Posterior cingulate gyrus (tissue), 11 donors: Measurements from ENCODE around the gene CENPP.
"Not testable (repeated sequence)": the region's sequence is repeated elsewhere in the genome, so short reads cannot be mapped to it uniquely, and the experiment has no call there.

Experiments used
- DNase-seq, 10 donors: peaks; one replicate each; pipeline versions ENCODE4 v3.0.0 to v3.0.0-alpha.2; 2020 to 2021; ENCODE audit warnings: mixed read lengths in 3 of 10
- intact Hi-C: fragments of 100-400 bp; cut with DNase I; formaldehyde crosslinking; loops from one replicate; pipeline ENCODE4 v1.15.1; 2023

Gene CENPP

DNA sequence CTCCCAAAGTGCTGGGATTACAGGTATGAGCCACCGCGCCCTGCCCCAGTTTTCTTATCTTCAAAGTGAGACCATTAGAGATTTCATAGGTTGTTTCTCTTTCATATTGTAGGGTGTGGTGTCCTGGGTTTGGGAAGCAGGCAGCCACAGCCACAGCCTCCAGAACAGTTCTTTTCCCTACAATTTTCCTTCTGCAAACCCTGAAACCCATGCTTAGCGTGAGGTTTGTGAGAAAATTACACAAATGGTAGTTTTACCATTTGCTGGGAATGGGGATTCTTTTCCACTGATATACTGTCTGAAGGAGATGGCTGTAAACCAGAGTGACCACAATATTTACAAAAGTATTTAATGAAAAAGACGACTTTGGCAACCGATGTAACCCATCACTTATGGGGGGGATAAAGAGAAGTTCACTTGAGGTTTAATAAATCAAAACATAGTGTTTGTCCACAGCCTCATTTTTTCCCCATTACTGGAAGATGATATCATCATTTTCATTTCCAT lies 236.8 kb downstream of the CENPP start:
- intact Hi-C loops, result no loop called here
- DNase-seq, result no peak

DNA sequence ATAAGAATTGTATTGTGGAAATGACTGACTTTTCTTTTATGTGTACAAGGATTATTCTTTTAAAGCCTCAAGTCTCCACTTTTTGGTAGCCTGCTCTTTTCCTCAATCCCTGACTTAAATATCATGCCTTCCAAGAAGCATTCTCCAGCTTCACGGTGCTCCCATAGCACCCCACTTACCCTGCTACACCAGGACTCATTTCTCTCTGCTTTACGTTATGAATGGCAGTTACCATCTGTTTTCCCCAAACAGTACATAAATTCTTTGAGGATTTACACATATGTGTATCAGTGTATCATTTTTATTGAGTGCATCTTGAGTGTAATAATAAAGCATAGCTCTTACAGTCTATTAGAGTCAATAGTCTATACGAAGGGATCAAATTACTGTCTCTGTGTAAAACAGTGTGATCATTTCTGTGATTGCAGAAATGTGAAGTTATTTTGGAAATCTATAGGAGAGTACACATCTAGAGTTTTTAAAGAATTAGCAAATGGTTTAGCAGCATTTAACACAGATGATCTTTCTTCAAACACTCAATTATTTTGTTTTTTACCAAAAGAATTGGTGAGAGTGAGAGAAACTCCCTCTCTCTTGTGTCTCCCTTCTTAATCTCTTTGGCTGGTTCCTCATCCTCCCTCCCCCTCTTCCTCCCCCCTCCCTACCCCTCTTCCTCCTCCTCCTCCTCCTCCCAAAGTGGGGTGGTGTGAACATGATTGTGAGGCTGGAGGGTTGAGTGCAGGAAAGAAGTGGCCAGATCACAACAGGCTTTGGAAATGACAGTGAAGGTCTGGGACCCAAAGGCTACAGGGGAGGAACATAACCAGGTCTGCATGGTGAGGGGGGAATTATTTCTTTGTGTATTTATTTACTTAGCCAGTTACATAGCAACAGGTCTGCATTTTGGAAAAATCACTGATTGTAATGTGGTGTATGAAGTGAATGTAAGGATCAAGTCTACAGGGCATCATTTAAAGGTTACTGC lies 237.7 kb downstream of the CENPP start:
- no peak for DNase-seq
- intact Hi-C loops, result no loop called here

DNA sequence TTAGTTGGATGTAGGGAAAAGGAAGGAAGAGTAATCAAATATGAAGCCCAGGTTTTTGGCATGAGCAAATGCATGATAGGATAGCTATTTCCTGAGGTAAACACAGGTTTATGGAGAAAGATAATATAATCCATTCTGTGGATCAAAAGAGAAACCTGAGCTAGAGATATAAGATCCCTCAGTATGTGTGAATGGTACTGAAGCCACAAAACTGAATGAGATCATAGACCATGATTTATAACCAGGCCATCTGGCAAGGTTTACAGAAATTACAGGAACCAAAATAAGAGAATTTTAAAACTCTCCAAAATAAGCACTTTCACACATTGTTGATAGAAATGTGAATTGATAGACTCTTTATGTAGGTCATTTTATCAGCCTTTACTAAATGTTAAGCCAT lies 238.8 kb downstream of the CENPP start:
- intact Hi-C loops, result no loop called here

DNA sequence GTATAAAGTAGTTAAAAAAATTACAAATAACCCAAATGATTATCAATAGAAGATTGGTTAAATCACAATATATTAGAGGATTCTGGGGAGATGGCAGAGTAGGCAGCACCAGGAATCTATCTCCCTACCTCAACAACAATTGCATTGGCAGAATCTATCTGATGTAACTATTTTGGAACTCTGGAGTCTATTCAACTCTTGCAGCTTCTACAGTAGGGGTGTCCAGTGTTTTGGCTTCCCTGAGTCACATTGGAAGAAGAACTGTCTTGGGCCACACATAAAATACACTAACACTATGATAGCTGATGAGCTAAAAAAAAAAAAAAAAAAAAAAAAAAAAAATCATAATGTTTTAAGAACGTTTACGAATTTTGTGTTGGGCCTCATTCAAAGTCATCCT lies 239.2 kb downstream of the CENPP start:
- intact Hi-C loops, result no loop called here
- DNase-seq, result no peak

More for the DNA sequence above, 238.8 kb downstream of the CENPP start:
- DNase-seq, result no peak

DNA sequence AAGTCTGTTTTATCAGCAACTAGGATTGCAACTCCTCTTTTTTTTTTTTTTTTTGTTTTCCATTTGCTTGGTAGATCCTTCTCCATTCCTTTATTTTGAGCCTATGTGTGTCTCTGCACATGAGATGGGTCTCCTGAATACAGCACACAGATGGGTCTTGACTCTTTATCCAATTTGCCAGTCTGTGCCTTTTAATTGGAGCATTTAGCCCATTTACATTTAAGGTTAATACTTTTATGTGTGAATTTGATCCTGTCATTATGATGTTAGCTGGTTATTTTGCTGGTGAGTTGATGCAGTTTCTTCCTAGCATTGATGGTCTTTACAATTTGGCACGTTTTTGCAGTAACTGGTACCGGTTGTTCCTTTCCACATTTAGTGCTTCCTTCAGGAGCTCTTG lies 246.1 kb downstream of the CENPP start:
- DNase-seq, intact Hi-C loops: not testable (repeated sequence)

DNA sequence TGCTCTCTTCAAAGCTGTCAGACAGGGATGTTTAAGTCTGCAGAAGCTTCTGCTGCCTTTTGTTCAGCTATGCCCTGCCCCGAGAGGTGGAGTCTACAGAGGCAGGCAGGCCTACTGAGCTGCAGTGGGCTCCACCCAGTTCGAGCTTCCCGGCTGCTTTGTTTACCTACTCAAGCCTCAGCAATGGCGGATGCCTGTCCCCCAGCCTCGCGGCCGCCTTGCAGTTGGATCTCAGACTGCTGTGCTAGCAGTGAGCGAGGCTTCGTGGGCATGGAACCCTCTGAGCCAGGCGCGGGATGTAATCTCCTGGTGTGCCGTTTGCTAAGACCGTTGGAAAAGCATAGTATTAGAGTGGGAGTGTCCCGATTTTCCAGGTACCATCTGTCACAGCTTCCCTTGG lies 247.9 kb downstream of the CENPP start:
- intact Hi-C loops, DNase-seq: not testable (repeated sequence)

DNA sequence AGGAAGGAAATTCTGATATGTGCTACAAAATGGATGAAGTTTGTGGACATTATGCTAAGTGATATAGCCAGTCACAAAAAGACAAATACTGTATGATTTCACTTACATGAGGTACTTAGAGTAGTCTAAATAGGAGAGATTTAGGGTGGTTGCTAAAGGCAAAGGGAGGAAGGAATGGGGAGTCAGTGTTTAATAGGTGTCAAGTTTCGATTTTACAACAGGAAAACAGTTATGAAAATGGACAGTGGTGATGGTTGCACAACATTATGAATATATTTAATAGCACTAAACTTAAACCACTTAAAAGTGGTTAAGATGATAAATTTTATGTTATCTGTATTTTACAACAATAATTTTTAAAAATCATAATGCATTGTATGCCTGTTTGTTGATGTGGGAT lies 250.4 kb downstream of the CENPP start:
- DNase-seq, result no peak
- intact Hi-C loops, result no loop called here

DNA sequence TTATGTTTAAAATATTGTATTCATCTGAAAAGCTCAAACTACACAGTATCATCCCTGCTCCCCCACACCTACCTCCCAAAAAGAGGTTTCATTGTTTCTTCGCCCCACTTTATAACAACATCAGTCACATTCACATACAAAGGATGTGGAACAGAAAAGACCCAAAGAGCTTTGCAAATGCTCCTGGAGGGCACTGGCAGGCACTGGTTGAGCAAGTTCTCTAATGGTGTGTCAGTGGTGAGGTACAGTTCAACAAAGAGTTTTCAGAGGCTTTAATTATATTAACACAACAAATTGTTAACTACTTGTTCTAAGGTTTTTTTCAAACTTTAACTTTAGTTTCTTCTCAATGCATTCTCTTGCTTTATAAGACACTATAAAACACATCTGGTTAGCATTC lies 264.2 kb downstream of the CENPP start:
- DNase-seq, result no peak
- intact Hi-C loops, result no loop called here

DNA sequence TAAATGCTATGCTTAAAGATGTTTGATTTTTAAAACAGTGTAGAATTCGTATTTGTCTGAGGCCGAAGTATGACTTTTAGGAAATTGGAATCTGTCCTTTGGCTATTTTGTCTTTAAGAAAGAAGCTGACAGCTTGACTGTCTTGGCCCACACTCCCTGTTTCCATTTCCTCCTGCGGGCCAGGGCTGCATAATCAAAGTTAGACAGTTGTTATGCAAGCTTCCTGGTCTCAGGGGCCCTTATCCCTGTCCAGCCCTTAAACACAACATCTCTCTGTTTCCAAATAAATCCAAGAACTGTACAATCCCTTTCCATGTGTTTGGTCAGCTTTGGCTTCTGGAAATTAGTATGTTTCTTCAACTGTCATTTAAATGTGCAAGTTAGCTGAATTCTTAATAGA lies 264.6 kb downstream of the CENPP start:
- DNase-seq, result peak in 1 of 10 donors; percentile 43
- intact Hi-C loops, result no loop called here

DNA sequence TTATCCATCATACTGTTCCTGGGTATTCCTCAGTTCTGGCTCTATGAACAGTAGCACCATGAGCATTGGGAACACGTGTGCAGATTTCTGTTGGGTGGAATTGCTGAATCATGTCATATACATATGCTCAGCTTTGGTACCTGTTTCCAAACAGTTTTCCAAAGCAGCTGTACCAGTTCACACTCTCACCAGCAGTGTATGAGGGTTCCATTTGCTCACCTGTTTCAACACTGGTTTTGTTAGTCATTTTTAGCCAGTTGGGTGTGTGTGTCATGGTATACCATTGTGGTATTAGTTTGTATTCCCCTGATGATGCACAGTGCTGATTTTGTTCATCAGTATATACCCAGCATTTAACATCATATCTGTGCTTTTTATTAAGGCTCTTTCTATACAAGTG lies 266.8 kb downstream of the CENPP start:
- intact Hi-C loops, result no loop called here
- peak in 1 of 10 donors; percentile 6 for DNase-seq

DNA sequence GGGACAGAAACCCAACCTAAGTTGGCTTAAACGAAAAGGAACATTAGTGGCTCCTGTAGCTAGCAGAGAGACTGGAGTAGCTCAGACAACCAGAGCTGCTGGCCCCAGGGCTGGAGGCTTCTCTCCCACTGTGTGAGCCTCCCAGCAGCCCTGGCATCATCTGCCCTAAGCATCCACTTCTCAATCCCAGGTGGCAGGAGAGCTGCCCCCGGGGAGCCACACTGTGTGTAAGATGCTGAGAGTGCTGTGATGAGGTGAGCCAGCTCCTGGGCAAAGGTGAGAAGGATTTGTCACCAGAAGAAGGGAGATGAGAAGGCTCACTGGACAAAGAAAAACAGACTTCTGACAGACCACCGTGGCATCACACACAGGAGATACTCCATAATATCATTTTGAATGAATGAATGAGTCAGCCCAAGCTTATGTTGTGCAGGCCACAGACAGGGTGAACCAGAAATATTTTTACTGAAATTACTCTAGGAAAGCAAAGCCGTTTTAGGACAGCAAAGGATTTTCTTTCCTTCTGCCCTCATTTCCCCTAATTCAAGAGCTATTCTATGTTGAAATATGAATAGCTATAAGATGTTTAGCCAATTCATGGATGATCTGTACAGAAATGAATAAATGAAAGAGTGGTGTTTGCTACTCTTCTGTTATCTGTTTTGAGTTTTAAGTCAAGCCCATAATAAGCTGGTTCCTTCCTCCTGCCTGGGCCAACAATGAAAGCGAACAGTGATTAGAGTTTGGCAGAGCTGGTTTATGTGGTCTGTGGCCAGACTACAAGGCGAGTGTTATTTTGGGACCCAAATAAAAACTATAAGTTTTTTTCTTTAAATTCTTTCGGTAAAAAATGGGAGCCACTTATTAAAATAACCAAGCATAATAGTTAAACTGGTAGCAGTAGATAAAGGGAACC lies 267.5 kb downstream of the CENPP start:
- intact Hi-C loops, result no loop called here
- peak in 3 of 10 donors; percentile 35 to 62 (median 50) for DNase-seq

DNA sequence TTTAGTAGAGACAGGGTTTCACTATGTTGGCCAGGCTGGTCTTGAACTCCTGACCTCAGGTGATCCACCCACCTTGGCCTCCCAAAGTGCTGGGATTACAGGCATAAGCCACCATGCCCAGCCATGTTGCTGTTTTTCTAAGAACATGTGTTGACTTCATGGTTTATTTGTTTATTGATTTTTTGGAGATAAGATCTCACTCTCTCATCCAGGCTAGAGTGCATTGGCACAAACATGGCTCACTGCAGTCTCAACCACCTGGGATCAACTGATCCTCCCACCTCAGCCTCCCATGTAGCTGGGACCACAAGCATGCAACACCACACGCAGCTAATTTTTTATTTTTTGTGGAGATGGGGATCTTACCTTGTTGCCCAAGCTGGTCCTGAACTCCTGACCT lies 269.3 kb downstream of the CENPP start:
- intact Hi-C loops, result not testable (repeated sequence)

DNA sequence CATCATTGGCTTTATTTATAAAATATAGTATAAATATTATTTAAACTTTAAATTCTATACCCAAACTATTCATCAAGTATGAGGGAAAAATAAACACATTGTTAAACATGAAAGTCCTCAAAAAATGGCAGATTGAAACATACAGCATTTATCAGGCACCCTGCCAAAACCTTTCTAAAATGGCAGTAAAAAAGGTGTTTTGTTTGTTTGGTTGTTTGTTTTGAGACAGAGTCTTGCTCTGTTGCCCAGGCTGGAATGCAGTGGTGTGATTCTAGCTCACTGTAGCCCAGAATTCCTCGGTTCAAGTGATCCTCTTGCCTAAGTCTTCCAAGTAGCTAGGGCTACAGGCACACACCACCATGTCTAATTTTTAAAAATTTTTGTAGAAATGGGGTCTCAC lies 270.2 kb downstream of the CENPP start:
- DNase-seq, result no peak
- intact Hi-C loops, result no loop called here

More for the DNA sequence above, 269.3 kb downstream of the CENPP start:
- peak in 1 of 10 donors; percentile 7 for DNase-seq

DNA sequence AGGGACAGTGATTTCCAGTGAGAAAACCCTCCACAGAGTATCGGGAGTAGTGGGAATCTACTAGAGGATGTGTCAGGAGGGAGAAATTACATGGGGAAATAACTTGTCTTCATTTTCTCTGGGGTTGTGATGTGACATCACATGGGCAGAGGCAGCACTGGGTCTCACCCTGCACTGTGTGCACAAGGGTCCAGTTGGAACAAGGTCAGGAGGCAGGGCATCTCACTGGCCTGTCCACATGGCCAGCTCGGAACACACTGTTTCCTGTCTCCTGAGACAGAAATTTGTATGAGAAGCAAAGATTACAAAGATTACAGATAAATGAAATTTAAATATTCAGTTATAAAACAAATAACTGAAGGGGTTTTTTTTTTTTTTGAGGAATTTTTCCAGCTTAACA lies 272.6 kb downstream of the CENPP start:
- intact Hi-C loops, result no loop called here
- DNase-seq, result peak in 1 of 10 donors; percentile 2

DNA sequence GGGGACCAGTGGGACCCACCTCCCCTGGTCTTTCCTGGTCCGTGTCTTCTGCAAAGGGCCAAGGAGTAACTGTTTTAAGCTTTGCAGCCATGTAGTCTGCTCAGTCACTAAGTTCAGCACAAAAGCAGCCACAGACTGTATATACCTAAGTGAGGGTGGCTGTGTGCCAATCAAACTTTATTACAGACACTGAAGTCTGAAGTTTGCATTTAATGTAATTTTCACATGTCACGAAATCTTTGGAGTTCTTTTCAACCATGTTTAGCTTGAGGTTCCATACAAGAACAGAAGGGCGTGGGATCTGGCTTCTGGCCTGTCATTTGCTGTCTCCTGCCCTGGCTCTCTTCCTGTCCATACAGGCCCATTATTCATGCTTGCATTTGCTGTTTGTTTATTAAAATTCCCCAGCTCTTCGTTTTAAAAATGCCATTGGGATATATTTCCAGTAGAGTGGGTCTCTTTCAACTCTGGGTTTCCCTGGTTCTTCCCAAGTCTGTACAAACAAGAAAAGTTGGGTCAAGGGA lies 274.2 kb downstream of the CENPP start:
- DNase-seq, result peak in 1 of 10 donors; percentile 16
- intact Hi-C loops, result no loop called here

DNA sequence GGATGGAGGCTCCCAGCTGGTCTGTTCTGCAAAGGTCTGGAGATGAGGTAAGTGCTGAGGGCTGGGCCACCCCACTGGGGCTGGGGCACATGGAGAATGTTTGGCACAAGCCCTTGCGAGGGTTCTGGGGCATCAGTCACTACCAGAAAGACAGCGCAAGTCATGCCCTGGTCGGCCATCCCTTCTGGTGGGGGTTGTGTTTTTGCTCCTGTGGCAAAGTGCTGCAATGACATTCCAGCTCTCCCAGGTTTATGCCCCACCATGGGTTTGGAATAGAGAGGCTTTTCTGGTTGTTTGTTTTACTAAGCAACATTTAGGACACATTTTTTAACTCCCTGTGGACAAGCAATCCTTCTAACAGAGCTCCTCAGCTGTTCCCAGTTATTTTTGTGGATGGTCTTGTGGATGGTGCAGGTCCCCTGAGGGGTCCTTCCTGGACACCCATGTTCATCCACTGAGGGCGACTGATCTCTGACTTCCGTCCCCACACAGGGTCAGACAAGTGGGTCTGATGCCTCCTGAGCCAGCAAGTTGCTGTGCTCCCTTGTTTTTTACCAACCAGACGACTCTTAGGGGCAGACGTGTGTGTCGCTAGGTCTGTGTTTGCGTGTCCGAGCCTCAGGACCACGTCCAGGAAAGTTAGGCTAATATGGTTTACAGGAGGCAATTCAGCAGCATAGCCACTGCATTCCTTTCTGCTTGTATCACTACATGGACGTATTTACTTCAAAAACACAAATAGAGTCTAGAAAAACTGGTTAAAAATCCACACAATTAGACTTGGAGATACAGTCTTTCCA lies 274.9 kb downstream of the CENPP start:
- intact Hi-C loops, result no loop called here
- DNase-seq, result peak in 1 of 10 donors; percentile 41

DNA sequence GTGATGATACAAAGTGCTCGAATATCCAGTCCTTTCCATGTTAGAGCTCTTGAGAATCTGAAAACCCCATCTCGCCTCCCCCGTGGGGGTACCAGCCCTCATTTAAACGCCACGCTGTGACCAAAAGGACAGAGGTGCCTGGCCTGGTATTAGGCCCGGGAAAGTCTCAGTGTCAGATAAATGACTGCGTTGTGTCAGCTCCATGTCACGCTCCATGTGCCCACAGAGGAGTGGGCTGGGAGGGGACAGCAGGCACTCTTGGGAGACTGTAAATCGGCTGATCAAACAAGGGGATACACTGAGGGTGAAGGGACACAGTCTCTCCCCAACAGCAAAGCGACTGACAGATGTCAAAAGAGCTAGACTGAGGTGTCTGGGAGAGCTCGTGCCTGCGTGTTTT lies 275.7 kb downstream of the CENPP start:
- peak in 1 of 10 donors; percentile 25 for DNase-seq
- intact Hi-C loops, result no loop called here

DNA sequence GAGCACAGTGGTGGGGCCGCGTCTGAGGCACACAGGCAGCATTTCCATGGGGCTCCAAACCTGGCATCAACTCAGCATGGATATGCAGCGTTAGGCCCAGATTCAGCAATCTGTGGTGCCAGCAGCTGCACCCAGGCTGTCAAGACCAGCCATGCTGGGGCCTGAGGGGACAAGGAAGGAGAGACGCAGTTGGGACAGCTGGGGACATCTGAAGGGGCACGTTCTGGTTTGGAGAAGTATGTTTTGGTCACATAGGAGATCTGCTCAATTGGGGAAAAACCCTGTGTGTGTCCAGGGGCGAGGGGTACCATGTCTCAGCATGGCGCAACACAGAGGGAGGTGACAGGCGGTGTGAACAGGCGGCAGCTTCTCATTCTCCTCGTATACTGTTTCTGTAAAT lies 276.7 kb downstream of the CENPP start:
- no peak for DNase-seq
- intact Hi-C loops, result no loop called here

DNA sequence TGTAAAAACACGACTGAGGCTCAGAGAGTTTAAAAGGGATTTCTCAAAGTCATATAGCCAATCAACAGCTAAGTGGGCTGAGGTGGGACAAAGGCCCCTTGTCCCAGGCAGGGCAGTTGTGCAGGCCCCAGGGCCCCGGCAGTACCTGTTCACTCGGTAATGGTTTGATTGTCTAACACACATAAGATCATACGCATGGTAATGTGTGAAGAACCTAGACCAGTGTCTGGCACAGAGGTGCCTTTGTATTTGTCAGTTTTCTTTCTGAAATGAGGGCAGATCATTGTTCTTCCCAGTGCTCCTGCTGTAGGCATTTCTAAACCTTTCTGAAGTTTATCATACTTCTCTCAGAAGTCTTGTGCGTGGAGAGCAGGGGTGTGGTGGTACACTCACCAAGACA lies 277.3 kb downstream of the CENPP start:
- no peak for DNase-seq
- intact Hi-C loops, result no loop called here

DNA sequence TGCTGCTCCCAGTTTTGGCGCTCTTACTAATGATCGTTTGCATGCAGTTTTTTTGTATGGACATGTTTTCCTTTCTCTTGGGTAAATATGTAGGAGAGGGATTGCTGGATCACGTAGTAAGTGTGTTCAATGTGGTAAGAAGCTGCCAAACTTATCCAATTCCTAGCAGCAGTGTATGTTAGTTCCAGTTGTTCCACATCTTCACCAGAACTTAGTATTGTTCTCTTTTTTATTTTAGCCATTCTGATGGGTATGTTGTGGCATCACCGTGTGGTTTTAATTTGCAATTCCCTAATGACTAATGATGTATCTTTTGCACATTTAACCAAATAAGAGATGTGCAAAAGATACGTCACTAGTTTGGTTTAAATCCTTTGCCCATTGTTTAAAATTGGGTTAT lies 278.2 kb downstream of the CENPP start:
- intact Hi-C loops, result no loop called here
- no peak for DNase-seq
